GM18505 (cell line): ENCODE results near the gene SLIT3.

Experiments used
- ATAC-seq: cut with Tn5 transposase; IDR thresholded peaks from one replicate; pipeline ENCODE4 v1.9.1; 2021; ENCODE audit not compliant: unreplicated experiment
- POLR2A ChIP-seq: IDR thresholded peaks from 4 replicates; pipeline ENCODE4 v1.6.1; 2011; ENCODE audit warnings: borderline replicate concordance; ENCODE audit not compliant: insufficient read depth, insufficient read length; ENCODE audit errors: extremely low read depth

The SLIT3 gene

DNA sequence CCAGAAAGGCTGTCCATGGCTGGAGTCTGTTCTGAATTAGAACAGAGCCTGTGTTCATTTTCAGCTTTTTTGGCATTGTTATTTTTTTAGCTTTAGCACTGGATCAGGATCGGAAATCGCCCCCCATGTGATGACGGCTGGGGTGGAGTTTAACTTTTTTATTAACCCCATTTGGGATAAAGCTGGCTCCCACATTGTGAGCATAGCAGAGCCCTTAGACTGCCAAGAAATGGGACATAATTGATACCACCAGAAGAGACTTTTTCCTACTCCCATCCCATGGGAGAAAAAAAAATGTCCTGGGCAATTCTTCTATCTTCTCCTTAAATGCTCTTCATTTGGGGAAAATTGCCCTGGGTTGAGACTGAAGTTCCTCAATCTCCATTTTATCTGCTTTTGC lies 52.4 kb downstream of the SLIT3 start:
- no peak for TF ChIP-seq POLR2A
- no peak for ATAC-seq

DNA sequence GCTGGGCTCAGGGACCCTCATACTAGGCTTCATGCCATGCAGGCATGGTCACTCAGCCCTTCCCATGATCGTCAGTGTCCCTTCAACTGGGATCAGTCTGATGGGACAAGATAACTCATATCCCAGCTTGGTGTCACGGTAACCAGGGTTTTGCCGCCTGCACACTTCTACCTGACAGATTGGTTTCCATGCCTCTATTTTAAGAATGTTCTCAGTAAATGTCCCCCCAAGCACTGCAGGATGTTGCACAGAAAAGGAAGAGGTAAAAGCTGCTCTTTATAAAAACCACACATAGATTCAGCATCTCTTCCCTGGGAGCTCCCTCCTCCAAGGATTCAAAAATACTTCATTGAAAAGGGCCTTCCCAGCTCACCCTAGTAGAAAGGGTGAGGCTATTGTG lies 56.1 kb downstream of the SLIT3 start:
- no peak for TF ChIP-seq POLR2A
- no peak for ATAC-seq

DNA sequence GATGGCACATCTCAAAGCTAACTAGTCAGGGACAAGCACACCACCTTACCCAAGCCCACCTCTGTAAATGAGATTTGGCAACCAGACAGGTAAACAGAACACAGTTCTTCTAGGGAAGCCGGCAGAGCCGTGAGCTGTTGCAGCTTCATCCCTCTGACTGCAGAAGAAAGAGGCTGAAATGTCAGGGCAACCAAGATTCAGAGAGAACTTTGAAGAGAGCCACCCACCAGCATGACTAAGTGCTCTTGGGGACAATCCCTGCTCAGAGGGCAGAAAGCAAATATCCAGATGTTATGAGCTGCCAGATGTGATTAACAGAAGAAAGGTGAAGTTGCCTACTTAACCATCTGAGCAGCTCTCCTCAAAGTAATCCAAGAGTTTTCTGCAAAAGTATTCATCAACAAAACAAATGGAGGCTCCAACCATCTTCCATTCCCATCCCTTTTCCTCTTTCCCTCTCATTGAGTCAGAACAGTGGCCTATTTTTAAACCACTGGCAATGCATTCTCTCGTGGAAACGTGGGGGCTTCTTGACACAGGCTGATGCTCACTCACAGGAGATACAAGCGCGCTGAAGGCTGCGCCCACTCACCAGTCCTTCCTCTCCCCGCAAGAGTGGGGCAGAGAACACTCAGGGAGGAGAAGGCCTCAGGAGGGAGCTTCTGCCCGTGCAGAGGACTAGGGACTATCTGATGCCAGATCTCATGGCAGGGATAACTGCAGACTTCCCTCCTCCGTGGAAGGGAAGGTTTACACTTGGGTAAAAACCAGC lies 57.1 kb downstream of the SLIT3 start:
- no peak for ATAC-seq
- TF ChIP-seq POLR2A, result no peak

DNA sequence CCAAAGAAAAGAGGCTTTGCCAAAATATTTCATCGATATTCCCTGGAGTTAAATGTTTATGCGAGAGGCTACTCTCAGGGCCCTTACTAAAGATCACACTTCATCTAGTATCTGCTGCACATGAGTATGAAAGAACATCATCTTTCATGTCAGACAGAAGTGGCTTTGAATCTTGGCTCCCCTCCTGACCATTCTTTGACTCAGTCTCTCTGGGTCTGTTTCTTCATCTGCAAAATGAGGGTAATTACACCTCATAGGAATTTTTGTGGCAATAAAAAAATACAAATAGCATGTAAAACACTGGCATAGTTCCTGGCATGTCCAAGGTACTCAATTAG lies 58.1 kb downstream of the SLIT3 start:
- TF ChIP-seq POLR2A, result no peak
- ATAC-seq, result no peak

DNA sequence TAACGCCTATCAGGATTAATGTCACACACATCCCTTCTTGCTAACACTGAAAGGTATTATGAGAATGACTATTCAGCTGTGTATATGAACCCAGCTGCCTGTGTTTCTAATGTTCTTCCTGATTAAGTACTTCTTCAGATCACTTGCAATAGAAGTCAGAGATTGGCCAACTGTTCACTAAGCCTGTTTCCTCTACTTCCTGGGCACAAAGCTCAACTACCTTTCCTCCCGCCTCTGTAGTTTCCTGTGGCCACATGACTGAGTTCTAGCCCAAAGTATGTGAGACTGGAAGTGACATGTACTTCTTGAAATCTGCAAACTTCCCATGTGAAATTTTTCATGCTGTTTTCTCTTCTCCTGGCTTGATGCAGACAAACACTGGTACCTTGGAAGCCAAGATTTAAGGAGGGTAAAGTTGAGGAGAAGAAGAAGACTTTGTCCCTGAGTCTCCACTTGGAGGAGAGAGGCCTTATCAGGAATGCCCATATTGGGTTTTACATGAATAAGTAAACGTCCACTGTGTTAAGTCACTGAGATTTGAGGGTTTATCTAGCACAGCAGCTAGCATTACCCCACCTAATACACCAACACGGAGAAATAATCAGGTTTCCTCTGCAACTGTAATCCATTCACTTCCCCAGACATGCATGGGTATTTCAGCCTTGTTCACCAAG lies 58.6 kb downstream of the SLIT3 start:
- ATAC-seq, result no peak
- no peak for TF ChIP-seq POLR2A

GRCh38 chr5:169229342-169229892 lies 71.5 kb downstream of the SLIT3 start:
- no peak for TF ChIP-seq POLR2A
- no peak for ATAC-seq

DNA sequence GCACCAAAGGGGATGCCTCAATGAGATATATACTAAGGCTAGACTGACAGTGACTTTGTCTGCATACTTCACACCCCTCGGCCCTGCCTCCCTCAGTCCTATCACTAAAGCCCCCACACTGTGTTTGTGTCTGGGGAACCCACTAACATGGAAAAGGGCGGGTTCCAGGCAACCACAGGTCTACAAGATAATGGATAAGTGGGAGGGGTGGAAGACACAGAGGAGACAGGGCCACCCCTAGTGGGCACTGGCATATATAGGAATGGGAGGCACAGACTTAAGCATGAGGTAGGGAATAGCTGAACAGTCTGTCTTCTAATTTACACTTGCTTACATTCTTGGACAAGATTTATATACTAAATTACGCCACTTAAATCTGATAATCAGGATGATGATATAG lies 74.0 kb downstream of the SLIT3 start:
- TF ChIP-seq POLR2A, result no peak
- no peak for ATAC-seq

GRCh38 chr5:169225830-169226356 lies 75.0 kb downstream of the SLIT3 start:
- ATAC-seq, result no peak
- TF ChIP-seq POLR2A, result no peak

- ATAC-seq, result no peak
- no peak for TF ChIP-seq POLR2A
Measured at GRCh38 chr5:169223595-169223953, 77.4 kb downstream of the SLIT3 start.

GRCh38 chr5:169222934-169223594 lies 77.9 kb downstream of the SLIT3 start:
- no peak for ATAC-seq
- no peak for TF ChIP-seq POLR2A

GRCh38 chr5:169221519-169221918 lies 79.4 kb downstream of the SLIT3 start:
- no peak for ATAC-seq
- TF ChIP-seq POLR2A, result no peak

DNA sequence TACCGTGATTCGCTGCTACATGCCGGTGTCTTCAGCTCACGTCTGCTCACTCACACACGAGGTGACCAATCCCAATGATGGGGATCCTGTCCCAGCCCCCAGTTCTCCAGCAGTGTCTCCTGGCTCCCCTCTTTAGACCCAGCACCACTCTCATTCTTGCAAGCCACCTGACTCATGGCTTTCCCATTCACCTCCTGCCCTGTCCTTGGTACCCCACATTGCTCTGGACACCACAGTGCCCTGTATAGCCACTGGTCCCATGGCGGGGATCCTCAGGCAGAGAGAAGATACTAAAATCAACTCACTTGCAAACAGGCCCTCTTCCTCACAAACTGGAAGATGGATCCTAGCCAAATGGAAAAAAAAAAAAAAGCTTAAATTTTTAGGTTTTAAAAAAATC lies 81.0 kb downstream of the SLIT3 start:
- TF ChIP-seq POLR2A, result no peak
- ATAC-seq, result no peak

- ATAC-seq, result no peak
Measured at GRCh38 chr5:169219351-169219750, 81.6 kb downstream of the SLIT3 start.

More at GRCh38 chr5:169219351-169219750, 81.6 kb downstream of the SLIT3 start:
- no peak for TF ChIP-seq POLR2A
